NCI-H1092 (cell line): ENCODE measurements around the gene LIN7B.
"Not testable (repeated sequence)": the region's sequence is repeated elsewhere in the genome, so short reads cannot be mapped to it uniquely, and the experiment has no call there.

Experiments
- DNase-seq: peaks from one replicate; lab custom pipeline; 2025; lab: John Stamatoyannopoulos, UW

The LIN7B gene

DNA sequence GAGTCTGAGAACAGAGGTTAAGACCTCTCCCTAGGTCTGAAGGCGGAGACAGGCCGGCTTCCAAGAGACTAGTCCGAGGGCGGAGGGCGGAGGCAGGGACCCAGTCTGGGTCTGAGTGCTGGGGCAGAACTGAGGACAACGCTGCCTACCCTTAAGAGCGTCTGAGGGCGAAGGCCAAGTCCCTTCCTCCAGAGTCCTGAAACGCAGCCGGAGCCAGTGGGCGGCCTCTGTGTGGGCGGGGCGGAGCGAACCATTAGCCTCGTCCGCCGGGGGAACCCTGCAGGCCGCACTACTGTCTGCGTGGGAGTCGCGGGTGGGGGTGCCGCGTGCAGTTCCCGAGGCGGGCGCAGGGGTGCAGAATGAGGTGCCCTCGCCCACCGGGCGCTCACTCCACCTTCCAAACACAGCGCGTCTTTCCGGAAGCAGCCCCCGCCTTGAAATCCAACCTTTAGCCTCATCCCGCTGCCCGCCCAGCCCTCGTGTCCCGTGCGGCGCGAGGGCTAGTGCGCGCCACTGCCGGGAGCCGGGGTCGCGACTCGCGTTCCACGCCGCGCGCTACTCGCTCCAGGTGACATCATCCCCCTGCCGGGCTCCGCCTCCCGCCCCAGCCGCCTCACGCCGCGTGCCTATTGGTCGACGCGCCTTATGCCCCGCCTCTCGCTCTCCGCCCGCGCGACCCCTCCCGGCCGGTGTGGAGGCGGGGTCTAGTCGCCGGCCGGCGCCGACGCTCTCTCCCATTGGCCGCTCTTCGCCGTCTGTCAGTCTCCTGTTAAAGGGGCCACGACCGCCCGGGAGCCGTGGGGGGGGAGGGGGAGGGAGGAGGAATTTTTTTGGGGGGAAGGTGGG lies 4.6 kb downstream of the LIN7B start, which contains the start of gene C19orf73:
Gene C19orf73, minus strand, starts transcription at position 579 of the 846 bp plus-strand sequence. Its CDS starts 121 bp downstream, at position 458.
- DNase-seq = peak; percentile 88

DNA sequence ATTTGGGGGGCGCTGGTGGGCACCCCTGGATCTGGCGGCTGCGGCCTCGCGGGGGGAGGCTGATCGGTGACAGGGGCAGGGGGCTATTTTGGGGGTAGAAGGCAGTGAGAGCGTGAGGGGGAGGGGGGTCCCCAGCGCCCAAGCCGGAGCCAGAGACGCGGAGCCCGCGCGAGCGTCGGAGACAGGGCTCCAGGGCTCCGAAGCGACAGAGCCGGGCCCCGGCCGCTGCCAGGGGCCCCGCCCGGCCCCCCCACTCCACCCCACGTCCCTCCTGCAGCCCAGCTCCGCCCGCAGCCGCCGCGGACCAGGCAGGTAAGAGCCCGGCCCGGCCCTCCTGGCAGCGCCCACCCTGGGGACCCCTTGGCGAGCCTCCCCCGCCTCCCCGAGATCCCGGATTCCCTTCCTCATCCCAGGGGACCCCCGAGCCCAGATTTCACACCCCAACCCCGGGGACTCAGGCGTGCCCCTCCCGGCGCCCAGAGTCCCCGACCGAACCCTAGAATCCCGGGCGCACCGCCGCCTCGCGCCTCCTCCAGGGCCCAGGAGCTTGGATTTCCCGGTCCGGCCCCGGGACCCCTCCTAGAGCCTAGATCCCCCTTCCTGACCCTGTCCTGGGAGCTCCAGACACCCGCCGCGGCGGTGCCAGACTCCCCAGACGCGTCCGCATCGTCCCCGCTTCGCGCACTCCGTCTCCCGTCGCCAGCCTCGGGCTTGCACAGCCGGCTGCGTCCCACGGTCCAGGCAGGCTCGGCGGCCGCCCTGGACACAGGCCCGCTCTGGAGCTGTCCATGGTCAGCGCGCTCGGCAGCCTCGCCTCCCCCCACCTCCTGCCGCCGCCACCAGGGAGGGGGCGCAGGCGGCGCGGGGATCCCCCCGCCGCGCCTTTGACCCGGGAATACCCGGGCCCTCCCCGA lies 5.5 kb downstream of the LIN7B start, which contains the start of gene PPFIA3:
Gene PPFIA3, plus strand, starts transcription at position 134 of the 914 bp plus-strand sequence. CDS start 8,330 bp downstream, outside the sequence.
- no peak for DNase-seq

DNA sequence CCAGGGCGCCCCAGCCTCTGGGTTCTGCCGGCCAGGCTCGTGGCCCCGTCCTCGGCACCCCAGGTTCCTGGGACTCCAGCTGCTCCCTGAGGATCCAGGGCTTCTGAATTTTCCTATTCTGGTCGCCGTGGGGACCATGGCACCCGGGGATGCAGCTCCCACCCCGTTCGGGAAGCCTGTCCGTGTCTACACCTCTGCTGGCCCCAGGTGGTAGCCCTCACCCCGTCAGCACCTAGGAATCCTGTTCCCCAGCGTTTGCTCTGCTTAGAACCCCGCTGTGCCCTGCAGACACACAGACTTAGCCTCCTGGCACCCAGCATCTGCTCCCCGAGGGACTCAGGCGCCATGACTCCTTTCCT lies 6.1 kb downstream of the LIN7B start:
- no peak for DNase-seq

DNA sequence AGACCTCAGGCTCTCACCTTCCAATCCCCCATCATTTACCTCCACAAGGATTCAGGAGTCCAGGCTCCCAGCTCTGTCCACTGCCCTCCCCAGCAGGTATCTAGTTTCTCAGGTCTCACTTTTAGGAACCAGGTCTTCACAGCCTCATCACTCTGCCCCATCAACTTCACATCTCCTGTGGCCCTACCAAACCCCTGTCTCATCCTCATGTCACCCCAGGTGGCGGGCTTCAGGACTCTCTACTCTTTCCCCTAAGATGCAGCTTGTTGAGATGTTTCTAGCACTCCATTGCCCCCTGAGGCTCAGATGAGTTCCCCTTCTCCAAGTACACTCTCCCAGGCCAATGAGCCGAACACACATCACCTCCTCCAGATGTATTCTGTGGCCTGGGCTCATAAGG lies 6.7 kb downstream of the LIN7B start:
- DNase-seq = no peak

DNA sequence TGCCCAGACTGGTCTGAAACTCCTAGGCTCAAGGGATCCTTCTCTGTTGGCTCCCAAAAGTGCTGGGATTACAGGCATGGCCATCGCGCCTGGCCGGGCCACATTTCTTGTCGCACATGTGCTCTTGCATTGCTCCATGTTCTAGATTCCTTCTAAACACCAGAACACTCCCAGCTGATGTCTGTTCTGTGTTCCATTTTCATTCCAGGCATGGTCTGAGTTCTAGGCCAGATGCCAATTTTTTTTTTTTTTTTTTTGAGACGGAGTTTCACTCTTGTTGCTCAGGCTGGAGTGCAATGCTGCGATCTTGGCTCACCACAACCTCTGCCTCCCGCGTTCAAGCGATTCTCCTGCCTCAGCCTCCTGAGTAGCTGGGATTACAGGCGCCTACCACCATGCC lies 7.7 kb downstream of the LIN7B start:
- DNase-seq = not testable (repeated sequence)

DNA sequence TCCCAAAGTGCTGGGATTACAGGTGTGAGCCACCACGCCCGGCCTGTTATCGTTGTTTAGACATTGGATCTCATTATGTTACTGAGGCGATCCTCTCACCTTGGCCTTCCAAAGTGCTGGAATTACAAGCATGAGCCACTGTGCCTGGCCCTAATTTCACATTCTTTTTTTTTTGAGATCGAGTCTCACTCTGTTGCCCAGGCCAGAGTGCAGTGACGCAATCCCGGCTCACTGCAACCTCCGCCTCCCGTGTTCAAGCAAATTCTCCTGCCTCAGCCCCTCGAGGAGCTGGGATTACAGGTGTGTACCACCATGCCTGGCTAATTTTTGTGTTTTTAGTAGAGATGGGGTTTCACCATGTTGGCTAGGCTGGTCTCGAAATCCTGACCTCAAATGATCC lies 9.1 kb downstream of the LIN7B start:
- not testable (repeated sequence) for DNase-seq

DNA sequence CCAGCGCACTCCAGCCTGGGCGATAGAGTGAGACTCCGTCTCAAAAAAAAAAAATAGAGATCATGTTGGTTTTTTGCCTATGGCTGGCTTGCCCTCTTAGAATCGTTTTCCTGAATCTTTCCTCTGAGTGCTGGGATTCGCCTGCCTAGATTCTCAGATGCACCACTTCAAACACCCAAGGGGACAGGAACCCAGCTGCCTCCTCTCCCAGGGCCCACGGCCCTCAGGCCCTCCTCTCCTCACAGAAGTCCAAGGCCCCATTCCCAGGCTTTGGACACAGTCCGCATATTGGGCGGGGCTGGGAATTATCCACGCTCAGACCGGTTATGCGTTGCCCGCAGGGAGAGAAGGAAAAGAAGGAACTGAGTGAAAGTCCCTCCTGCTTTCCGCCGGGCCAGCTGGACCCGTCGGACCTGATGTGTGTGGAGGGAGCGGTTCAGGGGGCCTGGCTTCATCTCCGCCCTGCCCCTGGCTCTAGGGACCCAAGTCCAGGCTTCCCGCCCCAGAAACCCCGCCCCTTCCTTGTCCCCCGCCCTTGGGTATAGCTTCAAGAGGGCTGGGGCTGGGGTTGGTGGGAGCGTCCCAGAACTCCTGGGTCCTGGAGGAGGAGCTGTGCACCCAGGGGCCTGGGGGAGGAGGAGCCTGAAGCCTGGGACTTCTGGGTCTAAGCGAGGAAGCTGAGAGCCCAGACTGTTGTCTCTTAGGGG lies 11.0 kb downstream of the LIN7B start:
- DNase-seq = no peak

DNA sequence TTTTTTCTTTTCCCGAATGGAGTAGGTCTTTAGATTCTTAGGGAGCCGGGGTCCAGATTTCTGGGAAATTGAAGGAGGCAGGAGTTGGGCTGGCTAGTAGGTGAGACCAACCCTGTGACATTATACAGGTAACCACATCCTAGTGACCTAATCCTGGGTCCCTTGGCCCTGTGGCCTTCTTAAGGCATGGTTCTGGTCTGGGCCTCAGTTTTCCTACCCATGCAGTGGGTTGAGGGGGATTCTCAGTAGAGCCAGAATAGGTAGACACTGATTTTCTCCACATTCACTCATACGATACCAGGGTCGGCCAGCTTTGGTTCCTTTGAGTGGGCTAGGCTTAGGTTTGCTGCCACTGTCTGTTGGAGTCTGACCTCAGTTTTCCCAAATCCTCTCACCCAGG lies 12.4 kb downstream of the LIN7B start:
- no peak for DNase-seq

DNA sequence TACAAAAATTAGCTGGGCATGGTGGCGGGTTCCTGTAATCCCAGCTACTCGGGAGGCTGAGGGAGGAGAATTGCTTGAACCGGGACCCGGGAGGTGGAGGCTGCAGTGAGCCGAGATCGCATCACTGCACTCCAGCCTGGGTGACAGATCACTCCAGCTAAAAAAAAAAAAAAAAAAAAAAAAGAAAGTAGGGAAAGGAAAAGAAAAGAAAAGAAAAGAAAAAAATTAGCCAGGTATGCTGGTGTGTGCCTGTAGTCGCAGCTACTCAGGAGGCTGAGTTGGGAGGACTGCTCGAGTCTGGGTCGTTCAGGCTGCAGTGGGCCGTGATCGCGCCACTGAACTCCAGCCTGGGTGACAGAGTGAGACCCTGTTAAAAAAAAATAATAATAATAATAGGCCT lies 13.1 kb downstream of the LIN7B start:
- DNase-seq = not testable (repeated sequence)

DNA sequence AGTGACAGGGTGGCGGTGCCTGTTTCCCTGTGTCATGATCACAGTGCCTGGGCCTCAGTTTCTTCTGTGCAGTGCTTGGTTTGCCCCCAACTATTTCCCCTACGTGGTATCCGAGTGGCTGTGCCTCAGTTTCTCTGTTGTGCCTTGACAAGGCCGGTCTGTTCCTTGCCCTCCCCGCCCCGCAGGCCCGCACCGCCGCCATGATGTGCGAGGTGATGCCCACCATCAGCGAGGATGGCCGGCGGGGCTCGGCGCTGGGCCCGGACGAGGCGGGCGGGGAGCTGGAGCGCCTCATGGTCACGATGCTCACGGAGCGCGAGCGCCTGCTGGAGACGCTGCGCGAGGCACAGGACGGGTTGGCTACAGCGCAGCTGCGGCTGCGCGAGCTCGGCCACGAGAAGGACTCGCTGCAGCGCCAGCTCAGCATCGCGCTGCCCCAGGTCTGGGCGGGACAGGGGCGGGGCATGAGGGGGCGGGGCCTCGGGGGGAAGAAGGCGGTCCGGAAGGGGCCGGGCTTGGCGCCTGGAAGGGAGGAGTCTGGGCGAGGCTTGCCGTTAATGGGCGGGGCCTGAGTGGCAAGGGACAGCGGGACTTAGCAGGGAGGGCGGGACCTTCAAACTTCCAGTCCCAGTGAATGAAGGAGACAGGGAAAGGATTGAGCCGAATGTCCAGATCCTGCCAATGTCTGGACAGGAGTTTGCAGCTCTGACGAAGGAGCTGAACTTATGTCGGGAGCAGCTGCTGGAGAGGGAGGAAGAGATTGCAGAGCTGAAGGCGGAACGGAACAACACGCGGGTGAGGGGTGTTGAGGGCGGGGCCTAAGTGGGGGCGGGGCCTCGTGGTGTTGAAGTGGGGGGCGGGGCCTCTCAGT lies 13.7 kb downstream of the LIN7B start:
- peak; percentile 83 for DNase-seq

DNA sequence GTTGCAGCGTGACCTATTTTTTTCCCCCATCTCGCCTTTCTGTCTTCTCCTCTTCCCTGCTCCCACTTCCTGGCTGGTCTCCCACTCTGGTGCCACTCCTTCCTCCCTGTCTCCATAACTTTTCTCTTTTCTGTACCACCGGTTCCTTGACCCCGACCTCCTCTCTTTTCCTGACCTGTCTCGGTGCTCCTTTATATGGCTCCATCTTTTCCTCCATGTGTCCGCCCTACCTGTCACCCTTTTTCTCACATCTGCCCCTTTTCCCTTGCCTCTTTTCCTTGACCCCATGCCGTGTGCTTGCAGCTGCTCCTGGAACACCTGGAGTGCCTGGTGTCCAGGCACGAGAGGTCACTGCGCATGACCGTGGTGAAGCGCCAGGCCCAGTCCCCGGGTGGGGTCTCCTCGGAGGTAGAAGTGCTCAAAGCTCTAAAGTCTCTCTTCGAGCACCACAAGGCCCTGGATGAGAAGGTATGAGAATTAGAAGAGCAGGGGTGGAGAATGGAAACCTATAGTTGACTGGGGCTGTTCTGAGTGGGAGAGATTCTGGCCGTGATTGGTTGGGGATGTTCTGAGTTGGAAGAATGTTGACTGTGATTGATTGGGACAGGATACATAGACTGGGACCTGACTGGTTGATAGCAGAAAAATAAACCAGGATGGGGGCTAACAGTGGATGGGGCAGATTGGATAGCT lies 14.5 kb downstream of the LIN7B start:
- no peak for DNase-seq

DNA sequence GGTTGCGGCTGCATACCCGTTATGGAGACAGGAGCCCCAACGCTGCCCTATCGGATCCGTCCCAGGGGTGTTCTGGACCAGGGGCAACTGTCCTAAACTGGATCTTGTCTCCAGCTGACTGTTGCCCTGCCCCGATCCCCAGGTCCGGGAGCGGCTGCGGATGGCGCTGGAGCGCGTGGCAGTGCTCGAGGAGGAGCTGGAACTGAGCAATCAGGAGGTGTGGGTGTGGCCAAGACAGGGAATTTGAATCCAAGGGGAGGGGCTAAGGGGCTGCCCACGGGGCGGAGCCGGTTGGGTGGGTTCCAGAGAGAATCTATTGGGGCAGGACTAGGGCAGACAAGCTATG lies 15.0 kb downstream of the LIN7B start:
- DNase-seq = no peak

DNA sequence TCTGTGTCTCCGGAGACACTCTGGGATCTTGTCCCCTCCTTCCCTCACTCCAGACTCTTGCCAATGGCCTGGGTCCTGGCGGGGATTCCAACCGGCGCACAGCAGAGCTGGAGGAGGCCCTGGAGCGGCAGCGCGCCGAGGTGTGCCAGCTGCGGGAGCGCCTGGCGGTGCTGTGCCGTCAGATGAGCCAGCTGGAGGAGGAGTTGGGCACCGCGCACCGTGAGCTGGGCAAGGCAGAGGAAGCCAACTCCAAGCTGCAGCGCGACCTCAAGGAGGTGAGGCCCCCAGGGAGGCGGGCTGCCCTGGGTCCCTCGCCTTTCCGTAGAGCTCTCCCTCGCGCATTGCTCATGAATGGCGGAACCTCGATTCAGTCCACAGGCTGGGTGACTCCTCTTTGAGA lies 16.2 kb downstream of the LIN7B start:
- no peak for DNase-seq

DNA sequence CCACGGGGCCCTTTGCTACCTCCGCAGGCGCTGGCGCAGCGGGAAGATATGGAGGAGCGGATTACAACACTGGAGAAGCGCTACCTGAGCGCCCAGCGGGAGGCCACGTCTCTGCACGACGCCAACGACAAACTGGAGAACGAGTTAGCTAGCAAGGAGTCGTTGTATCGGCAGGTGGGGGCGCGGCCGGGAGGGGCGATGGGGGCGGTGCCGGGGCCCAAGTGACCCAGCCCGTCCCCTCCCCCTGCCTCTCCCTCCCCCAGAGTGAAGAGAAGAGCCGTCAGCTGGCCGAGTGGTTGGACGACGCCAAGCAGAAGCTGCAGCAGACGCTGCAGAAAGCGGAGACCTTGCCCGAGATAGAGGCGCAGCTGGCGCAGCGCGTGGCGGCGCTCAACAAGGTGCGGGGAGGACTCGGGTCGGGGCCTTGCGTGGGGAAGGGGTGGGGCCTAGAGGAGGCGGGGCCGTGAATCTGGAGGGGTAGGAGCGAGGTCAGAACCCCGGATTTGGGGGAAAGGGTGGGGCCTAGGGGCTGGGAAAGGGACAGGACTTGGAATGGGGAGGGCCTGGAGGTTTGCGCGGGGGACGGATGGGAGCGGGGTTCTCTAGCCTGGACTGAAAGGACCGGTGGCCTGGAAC lies 18.9 kb downstream of the LIN7B start:
- no peak for DNase-seq

DNA sequence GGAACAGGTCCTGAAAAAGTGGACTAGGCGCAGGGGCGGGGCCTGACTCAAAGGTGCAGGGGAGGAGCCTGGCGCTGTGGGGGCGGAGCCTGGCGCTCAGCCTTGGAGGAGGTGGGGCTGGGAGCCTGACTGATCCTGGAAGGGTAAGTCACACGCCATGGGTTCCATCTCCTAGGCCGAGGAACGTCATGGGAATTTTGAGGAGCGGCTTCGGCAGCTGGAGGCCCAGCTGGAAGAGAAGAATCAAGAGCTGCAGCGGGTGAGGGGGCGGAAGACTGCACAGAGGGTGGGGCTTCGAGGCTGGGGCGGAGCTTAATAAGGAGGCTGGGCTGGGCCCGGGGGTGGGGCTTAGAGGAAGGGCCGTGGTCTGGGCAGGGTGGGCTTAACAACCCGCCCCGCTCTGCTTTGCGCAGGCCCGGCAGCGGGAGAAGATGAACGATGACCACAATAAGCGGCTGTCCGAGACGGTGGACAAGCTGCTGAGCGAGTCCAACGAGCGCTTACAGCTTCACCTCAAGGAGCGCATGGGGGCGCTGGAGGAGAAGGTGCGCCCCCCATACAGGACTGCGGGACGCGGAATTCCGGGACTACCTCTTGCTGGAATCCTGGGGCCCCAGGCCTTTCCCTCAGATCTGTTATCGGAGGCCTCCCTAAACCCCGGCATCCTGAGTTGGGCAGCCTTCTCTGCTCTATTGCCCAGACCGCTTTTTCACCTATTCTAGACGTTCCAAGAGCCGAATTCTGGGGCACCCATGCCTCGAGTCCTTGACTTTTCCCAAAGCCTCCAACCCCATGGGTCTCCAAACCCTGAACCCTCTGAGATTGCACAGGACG lies 19.7 kb downstream of the LIN7B start:
- no peak for DNase-seq

DNA sequence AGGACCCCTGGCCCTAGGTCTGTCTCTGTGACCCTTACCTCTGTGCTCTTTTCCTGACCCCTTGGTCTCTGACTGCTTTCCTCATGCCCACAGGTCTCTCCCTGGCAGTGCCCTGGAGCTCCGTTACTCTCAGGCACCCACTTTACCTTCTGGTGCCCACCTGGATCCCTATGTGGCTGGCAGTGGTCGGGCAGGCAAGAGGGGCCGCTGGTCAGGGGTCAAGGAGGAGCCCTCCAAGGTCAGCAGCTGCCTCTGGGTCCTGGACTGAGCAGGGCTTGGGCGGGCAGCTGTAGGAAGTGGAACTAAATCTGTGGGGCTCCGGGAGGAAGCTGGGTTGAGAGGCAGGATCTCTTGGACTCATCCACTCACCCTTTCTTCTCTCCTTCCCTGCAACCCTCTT lies 21.5 kb downstream of the LIN7B start:
- DNase-seq = no peak

DNA sequence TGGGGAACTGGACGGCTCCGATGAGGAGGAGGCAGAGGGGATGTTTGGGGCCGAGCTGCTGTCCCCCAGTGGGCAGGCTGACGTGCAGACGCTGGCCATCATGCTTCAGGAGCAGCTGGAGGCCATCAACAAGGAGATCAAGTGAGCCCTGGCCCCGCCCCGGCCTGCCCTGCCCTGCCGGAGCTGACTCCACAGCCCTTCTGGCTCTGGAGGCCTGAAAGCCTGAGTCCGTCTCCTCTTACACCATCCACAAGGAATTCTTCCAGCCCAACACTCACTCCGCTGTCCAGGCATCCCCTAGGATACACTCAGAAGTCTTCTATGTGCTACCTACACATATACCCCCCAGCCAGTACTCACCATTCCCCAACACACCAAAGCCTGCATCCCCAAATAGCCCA lies 22.6 kb downstream of the LIN7B start:
- DNase-seq = no peak

DNA sequence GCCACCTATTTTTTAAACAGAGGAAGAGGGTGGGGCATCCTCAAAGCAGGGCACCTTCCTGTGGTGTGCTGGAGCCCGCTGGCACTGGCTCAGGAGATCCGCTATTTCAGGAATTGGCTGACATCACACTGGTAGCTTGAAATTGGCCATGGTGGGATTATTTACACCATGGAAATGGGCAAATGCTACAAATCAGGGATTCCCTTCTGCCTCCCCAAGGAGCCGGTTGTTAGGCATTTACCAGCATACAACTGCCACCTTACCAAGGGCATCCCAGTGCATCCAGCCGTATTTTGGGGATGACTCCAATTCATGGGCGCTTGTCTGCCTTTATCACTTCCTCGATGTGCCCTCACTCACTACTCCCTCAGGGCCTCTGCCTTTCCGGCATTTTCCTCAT lies 26.8 kb downstream of the LIN7B start:
- no peak for DNase-seq

DNA sequence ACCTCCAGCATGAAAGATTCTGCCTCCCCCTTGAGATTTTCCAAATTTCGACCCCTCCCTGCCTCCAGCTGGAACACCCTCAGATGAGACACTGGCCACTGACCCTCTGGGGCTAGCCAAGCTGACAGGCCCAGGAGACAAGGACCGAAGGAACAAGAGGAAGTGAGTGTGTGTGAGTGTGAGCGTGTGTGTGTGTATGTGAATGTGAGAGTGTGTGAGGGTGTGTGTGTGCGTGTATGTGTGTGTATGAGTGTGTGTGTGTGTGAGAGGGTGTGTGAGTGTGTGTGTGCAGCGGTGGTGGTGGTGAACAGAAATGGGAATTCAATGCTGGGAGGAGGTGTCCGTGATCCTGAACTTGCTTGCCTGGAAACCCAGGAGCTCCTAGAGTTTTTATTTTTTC lies 27.2 kb downstream of the LIN7B start:
- DNase-seq = no peak
